ENCODE measurements around the gene SUPT3H. TPM values are rescaled to one million over a fixed set of nuclear protein-coding genes. Genes with fewer than 3 reads are reported as not detected.

SUPT3H gene
- total and polyA plus RNA-seq, 2 of the 8 experiments (the other 6 are each of a cell fraction or from before 2014, with no cell fraction given): 18.8 to 23.0 TPM

GRCh38 chr6:45423111-45423823, 45.5 kb upstream of the SUPT3H start:
- FAIRE-seq (no peak), DNase-seq (ENCODE audit: low read depth in 1 of 2, low spot score in 2 of 2) (peak in 1 of 2 experiments; percentile 84)
- no peak overlapping the region for H3K9ac ChIP-seq (replicated peaks in 1 of 4; ENCODE audit: extremely low read depth in 1 of 4, low read depth in 3 of 4, low read length in 3 of 4)
- TF ChIP-seq GTF2F1 (IDR thresholded peaks at IDR 0.05; ENCODE audit: borderline replicate concordance, low read depth, low read length): no peak
- peak; percentile 86 for TF ChIP-seq ASH2L (IDR thresholded peaks at IDR 0.05; ENCODE audit: low read length)
- TF ChIP-seq SIX5 (IDR thresholded peaks at IDR 0.05; ENCODE audit: low read depth, low read length): no peak
- TF ChIP-seq FOSL1 (IDR thresholded peaks at IDR 0.05; ENCODE audit: insufficient read depth, low read depth, low read length): no peak
- no peak for TF ChIP-seq SIN3A (conservative IDR thresholded peaks at IDR 0.05 in 1 of 2, IDR thresholded peaks at IDR 0.05 in 1 of 2; ENCODE audit: low read depth in 1 of 2, low read length in 2 of 2)
- TF ChIP-seq SUZ12 (IDR thresholded peaks at IDR 0.05; ENCODE audit: low read length): peak; percentile 77
- TF ChIP-seq POU5F1 (IDR thresholded peaks at IDR 0.05; ENCODE audit: low read depth, low read length): no peak
- TF ChIP-seq BCL11A (IDR thresholded peaks at IDR 0.05; ENCODE audit: low read depth in 2 of 2, low read length in 2 of 2): no peak
- peak in 1 of 2 experiments; percentile 76; a peak in 1 of 4 replicates for TF ChIP-seq HDAC2 (IDR thresholded peaks at IDR 0.05; ENCODE audit: borderline replicate concordance in 1 of 2, low read depth in 2 of 2, low read length in 2 of 2)
- peak; percentile 40; the same call in 1 of the 2 replicates for TF ChIP-seq MAX (IDR thresholded peaks at IDR 0.05)
- TF ChIP-seq CHD1 (IDR thresholded peaks at IDR 0.05; ENCODE audit: low read depth, low read length): no peak; the same call in 1 of the 2 replicates

More at GRCh38 chr6:45423111-45423823, 45.5 kb upstream of the SUPT3H start:
- H2BK120ac ChIP-seq (replicated peaks; ENCODE audit: low read depth, low read length): no peak overlapping the region
- no peak overlapping the region for H2AK5ac ChIP-seq (ENCODE audit: low read depth, low read length)
- no peak overlapping the region for H4K91ac ChIP-seq (replicated peaks; ENCODE audit: insufficient read length, low read length)
- H3K4ac ChIP-seq (replicated peaks; ENCODE audit: insufficient read length, low read depth, low read length): no peak overlapping the region
- no peaks in the 10 kb centered on the region for H3K9me3 ChIP-seq (ENCODE audit: insufficient read depth in 2 of 2, low read depth in 1 of 2, low read length in 1 of 2)
- peak overlapping the region; percentile 85 to 96 for H3K4me2 ChIP-seq (ENCODE audit: insufficient read depth in 1 of 2, low read depth in 2 of 2, low read length in 2 of 2)
- H2BK20ac ChIP-seq (ENCODE audit: low read length): peak overlapping the region; percentile 72; the same call in 1 of the 2 replicates
- H3K36me3 ChIP-seq (ENCODE audit: control insufficient read depth in 2 of 4, insufficient read depth in 4 of 4, low read length in 3 of 4): no peaks in the 10 kb centered on the region
- CTCF ChIA-PET (ENCODE audit: partially characterized antibody): interaction anchor here (1.0 to 1.2 kb wide), 2 partner anchors 291 to 793 kb away, joined by 5 to 6 read pairs; no protein-coding TSS in a partner anchor
- POLR2A ChIA-PET (ENCODE audit: partially characterized antibody): no interaction called here
- peaks cover 26 to 67% (median 57%) of the 10 kb centered on the region in 4 experiments for H3K27me3 ChIP-seq (replicated peaks in 1 of 4; ENCODE audit: control insufficient read depth in 3 of 4, extremely low read depth in 1 of 4, insufficient read depth in 3 of 4, low read length in 3 of 4)
- H4K5ac ChIP-seq (ENCODE audit: insufficient read length, low read depth, low read length): no peak overlapping the region
- peaks cover 0 to 2% of the 10 kb centered on the region in 2 experiments for H4K20me1 ChIP-seq (replicated peaks in 1 of 2; ENCODE audit: control insufficient read depth in 1 of 2, insufficient read depth in 2 of 2, low read length in 2 of 2)
- H3K27ac ChIP-seq (ENCODE audit: low read depth, low read length): no peak overlapping the region
- no peak overlapping the region; the same call in 1 of the 2 replicates for H2BK5ac ChIP-seq (ENCODE audit: low read depth, low read length)
- no peak overlapping the region for H3K23ac ChIP-seq (ENCODE audit: insufficient read length)
- no peaks in the 10 kb centered on the region for H3K79me2 ChIP-seq (ENCODE audit: control insufficient read depth in 1 of 2, insufficient read depth in 2 of 2, low read length in 2 of 2)
- 2% methylated on average over 58 of the region's 62 CpGs; no CpG with 5 or more reads in 1 of the 2 experiments for WGBS, 2 experiments (ENCODE audit: extremely low coverage in 1 of 2, insufficient coverage in 1 of 2, insufficient read length in 1 of 2, insufficient replicate concordance in 2 of 2, low coverage in 1 of 2, low lambda C conversion rate in 2 of 2, missing lambda C conversion rate in 1 of 2)
- H3K56ac ChIP-seq (replicated peaks; ENCODE audit: insufficient read length, low read depth, low read length): no peak overlapping the region
- H3K4me1 ChIP-seq (replicated peaks in 1 of 4; ENCODE audit: control insufficient read depth in 3 of 4, insufficient read depth in 4 of 4, low read length in 3 of 4): peaks cover 0 to 13% (median 3%) of the 10 kb centered on the region in 4 experiments; a peak in 5 of 7 replicates
- peak overlapping the region; percentile 80 to 83 (median 82) for H3K4me3 ChIP-seq (ENCODE audit: extremely low read depth in 1 of 4, insufficient read depth in 2 of 4, low read depth in 3 of 4, low read length in 4 of 4)
- no peak overlapping the region; the same call in 1 of the 2 replicates for H2BK15ac ChIP-seq (ENCODE audit: low read length)
- peak overlapping the region; percentile 17; the same call in 1 of the 2 replicates for H2BK12ac ChIP-seq (ENCODE audit: low read depth, low read length)
- no peak overlapping the region for H3K14ac ChIP-seq (ENCODE audit: insufficient read length)
- H3K23me2 ChIP-seq (ENCODE audit: low read depth, low read length): peaks cover 22% of the 10 kb centered on the region
- H3K79me1 ChIP-seq (ENCODE audit: low read depth, low read length): no peaks in the 10 kb centered on the region
- H4K8ac ChIP-seq (ENCODE audit: extremely low read depth, insufficient read depth, low read length): no peak overlapping the region
- peak overlapping the region; percentile 2; the same call in 1 of the 2 replicates for H2AFZ ChIP-seq (ENCODE audit: low read length)
- H3K18ac ChIP-seq (ENCODE audit: extremely low read depth, low read length): peak overlapping the region; percentile 71
